EL (cell line): Measurements from ENCODE around the gene WWP2.
"Not testable (repeated sequence)": the region's sequence is repeated elsewhere in the genome, so short reads cannot be mapped to it uniquely, and the experiment has no call there.

Experiments used
- DNase-seq: peaks from one replicate; pipeline ENCODE4 v3.0.0-alpha.2; 2016

Gene WWP2

DNA sequence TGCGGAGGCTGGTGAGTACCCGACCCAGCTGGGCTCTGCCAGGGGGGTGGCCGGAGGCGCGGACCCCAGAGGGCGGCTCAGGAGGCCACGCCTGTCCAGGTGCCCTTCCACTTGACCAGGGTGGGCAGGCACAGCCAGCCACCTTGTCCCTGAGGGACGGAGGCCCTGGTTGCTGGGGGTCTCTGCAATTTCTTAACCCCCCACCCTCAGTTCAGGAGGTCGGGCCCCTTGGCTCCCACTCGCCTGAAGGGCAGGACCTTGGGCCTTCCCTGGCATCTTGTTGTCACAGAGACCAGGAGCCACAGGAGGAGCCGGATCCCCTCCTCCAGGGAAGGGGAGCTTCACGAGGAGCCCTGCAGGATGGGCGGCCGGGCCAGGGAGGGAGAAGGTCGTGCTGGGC, 190.0 kb downstream of the WWP2 start:
- not testable (repeated sequence) for DNase-seq

GRCh38 chr16:69952572-69953355, 190.6 kb downstream of the WWP2 start:
- not testable (repeated sequence) for DNase-seq

GRCh38 chr16:69954241-69954640, 192.1 kb downstream of the WWP2 start:
- DNase-seq: not testable (repeated sequence)

- not testable (repeated sequence) for DNase-seq
These were observed 201.2 kb downstream of the WWP2 start for GRCh38 chr16:69963312-69963711.

GRCh38 chr16:69964960-69965660, 203.0 kb downstream of the WWP2 start:
- DNase-seq: not testable (repeated sequence)

DNA sequence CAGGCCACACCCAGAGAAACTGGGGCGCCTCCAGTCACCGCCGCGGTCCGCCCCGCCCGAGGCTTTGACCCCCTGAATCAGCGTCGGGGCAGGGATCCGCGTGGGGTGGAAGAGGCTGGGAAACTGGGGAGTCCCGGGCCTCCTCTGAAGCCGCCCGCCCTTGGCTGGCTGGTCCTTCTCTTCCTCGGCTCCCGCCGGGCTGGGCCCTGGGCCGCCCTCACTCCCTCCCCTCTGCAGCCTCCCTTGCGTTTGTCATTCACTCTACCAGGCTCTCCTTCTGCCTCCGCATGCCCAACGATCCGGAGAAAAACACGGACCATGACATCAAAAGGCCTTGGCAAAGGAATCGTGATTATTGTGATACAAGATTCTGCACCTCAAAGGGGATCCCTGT, 203.5 kb downstream of the WWP2 start:
- DNase-seq: not testable (repeated sequence)

DNA sequence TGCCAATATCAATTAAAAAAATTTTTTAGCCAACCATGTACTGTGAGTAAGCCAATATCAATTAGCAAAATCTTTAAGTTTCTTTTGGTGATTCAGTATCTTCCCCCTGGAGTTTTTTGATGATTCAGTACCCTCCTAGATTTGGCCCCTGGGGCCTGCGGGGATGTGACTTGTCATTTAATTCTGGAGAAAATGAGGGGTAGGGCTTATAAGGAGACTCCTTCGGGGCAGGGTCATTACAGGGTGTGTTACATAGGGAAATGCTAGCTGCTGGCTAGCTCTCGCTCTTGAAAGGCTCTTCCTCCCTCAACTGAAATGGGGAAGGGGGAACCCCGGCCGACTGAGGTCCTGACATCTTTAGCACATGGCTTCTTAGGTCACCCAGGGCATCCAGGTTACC, 205.6 kb downstream of the WWP2 start:
- DNase-seq: not testable (repeated sequence)

GRCh38 chr16:69968125-69968524, 206.0 kb downstream of the WWP2 start:
- not testable (repeated sequence) for DNase-seq

- DNase-seq: not testable (repeated sequence)
These were observed 207.5 kb downstream of the WWP2 start for GRCh38 chr16:69969657-69970056.

DNA sequence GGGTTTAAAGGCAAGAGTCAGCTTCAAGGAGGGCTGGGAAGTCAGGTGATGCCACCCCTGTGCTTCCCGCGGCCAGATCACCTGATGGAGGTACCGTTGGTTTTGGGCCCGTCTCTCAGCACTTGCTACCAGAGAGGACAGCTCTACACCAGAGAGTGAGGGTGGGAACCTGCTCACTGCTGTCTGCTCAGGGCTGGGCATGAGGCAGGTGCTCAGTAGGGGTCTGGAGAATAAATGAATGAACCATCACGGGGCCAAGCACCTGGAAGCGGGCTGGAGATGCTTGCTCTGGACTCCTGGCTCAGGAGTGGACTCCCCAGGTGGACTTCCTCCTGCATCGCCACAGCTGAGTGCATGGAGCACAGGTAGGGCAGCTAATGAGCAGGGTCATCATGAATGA, 210.0 kb downstream of the WWP2 start:
- not testable (repeated sequence) for DNase-seq

- DNase-seq: not testable (repeated sequence)
These were observed 210.8 kb downstream of the WWP2 start for GRCh38 chr16:69972935-69973334.

DNA sequence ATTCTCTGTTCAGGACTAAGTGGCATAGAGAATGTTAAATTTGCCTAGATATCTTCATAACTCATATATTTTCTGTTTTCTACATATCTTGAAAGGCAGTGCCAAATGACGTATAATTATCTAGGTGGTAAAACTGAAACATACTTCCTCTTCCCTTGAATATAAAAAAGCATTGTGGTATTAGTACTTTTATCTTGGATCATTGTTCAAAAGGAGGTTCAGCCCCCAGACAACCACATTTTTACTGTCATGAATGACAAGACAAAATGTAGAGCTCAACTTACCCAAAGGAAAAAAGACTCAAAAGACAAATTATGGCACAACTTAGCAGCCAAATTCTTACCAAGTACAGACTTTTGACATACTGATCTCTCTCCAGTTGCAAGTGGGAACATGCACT, 223.1 kb downstream of the WWP2 start:
- DNase-seq: not testable (repeated sequence)
